GM12878 (cell line): ENCODE measurements around the gene SPIRE2. TPM values are rescaled to one million over a fixed set of nuclear protein-coding genes. Genes with fewer than 3 reads are reported as not detected.

ENCODE experiments used
- ATAC-seq: fragments of 200-7000 bp; cut with Tn5 transposase; 3 replicates; pipeline ENCODE4 v1.9.1; 2020; ENCODE audit warnings: mild to moderate bottlenecking, moderate library complexity
- BruUV-seq: library from RNA; stranded (reverse); fragments of 400-500 nt; replicated peaks from 2 replicates; lab custom pipeline; 2021; lab: Mats Ljungman, UMichigan
- CTCF ChIA-PET: fragments of 300-600 bp; sonication (Branson Sonifier 250); formaldehyde crosslinking; extraction: SDS; loops from one replicate; lab custom pipeline; 2021; ENCODE audit warnings: inconsistent platforms; lab: Yijun Ruan, JAX
- POLR2A ChIA-PET: fragments of 350-600 bp; formaldehyde crosslinking; extraction: SDS; loops from one replicate; lab custom pipeline; 2021; ENCODE audit warnings: inconsistent platforms; lab: Charles Lee
- RAD21 ChIA-PET: fragments of 300-600 bp; sonication (Branson Sonifier 250); formaldehyde crosslinking; loops from one replicate; lab custom pipeline; 2023; ENCODE audit warnings: antibody characterized with exemption; ENCODE audit not compliant: unreplicated experiment; lab: Charles Lee
- SMC1A ChIA-PET: fragments of 300-600 bp; sonication (Branson Sonifier 250); formaldehyde crosslinking; loops from one replicate; lab custom pipeline; 2023; ENCODE audit not compliant: unreplicated experiment, uncharacterized antibody; lab: Charles Lee
- DNase-seq: peaks from one replicate; pipeline ENCODE4 v3.0.0-alpha.2; 2011; ENCODE audit warnings: low read depth, low spot score
- FAIRE-seq: peaks from 3 replicates; lab custom pipeline; 2011; peaks lifted over from hg19 to GRCh38; lab: Jason Lieb, UNC
- H2AFZ ChIP-seq: 2 replicates; pipeline ENCODE4 v1.6.0; 2011; ENCODE audit warnings: low read depth, low read length, control low read depth; ENCODE audit not compliant: control insufficient read depth
- H3K27ac ChIP-seq: 2 replicates; pipeline ENCODE4 v1.5.1; 2011; ENCODE audit warnings: control low read depth; ENCODE audit not compliant: control insufficient read depth, insufficient read depth
- H3K27me3 ChIP-seq, 2 experiments: replicated peaks in 1 of 2; 2 replicates each; pipeline versions ENCODE4 v1.6.0 to v1.6.1; 2011; ENCODE audit warnings: low read length in 1 of 2; ENCODE audit not compliant: control insufficient read depth in 2 of 2, insufficient read depth in 2 of 2
- H3K36me3 ChIP-seq, 2 experiments: 2 replicates each; pipeline ENCODE4 v1.5.1; 2011; ENCODE audit warnings: low read length in 1 of 2; ENCODE audit not compliant: control insufficient read depth in 2 of 2, insufficient read depth in 2 of 2
- H3K4me1 ChIP-seq: 2 replicates; pipeline ENCODE4 v1.6.1; 2011; ENCODE audit warnings: mild to moderate bottlenecking, low read length, moderate library complexity, mixed read lengths; ENCODE audit not compliant: control insufficient read depth, insufficient read depth
- H3K4me2 ChIP-seq: 2 replicates; pipeline ENCODE4 v1.6.0; 2011; ENCODE audit warnings: control low read depth; ENCODE audit not compliant: control insufficient read depth, insufficient read depth
- H3K4me3 ChIP-seq: fragments of 200-600 bp; sonication (generic); 2 replicates; pipeline ENCODE4 v1.5.1; 2016
- H3K79me2 ChIP-seq: 2 replicates; pipeline ENCODE4 v1.6.0; 2011; ENCODE audit warnings: low read length; ENCODE audit not compliant: control insufficient read depth, insufficient read depth
- H3K9ac ChIP-seq: 2 replicates; pipeline ENCODE4 v1.8.0; 2011; ENCODE audit warnings: low read length, control low read depth, mixed read lengths; ENCODE audit not compliant: control insufficient read depth, insufficient read depth
- H3K9me3 ChIP-seq: replicated peaks from 3 replicates; pipeline ENCODE4 v1.5.1; 2011; ENCODE audit warnings: mild to moderate bottlenecking, low read length; ENCODE audit not compliant: control insufficient read depth, insufficient read depth
- H4K20me1 ChIP-seq: 2 replicates; pipeline ENCODE4 v1.6.0; 2011; ENCODE audit not compliant: control insufficient read depth, insufficient read depth
- CHD2 ChIP-seq: IDR thresholded peaks from 2 replicates; pipeline ENCODE4 v1.6.1; 2011; ENCODE audit warnings: low read depth, low read length, improper control_type of control experiment, borderline replicate concordance
- EGR1 ChIP-seq, 2 experiments: IDR thresholded peaks; 1 replicate in 1 of 2; 2 replicates in 1 of 2; pipeline ENCODE4 v1.6.1; 2011 to 2012; ENCODE audit warnings: low read depth in 2 of 2, low read length in 2 of 2, borderline replicate concordance in 1 of 2, mild to moderate bottlenecking in 1 of 2, moderate library complexity in 1 of 2
- JUND ChIP-seq: IDR thresholded peaks from 2 replicates; pipeline ENCODE4 v1.6.1; 2012; ENCODE audit warnings: low read depth, mild to moderate bottlenecking, low read length, improper control_type of control experiment, moderate library complexity
- MLLT1 ChIP-seq: fragments of 450-650 bp; IDR thresholded peaks from 2 replicates; pipeline ENCODE4 v1.6.1; 2016; ENCODE audit warnings: mild to moderate bottlenecking
- MTA2 ChIP-seq: fragments of 450-650 bp; IDR thresholded peaks from 2 replicates; pipeline ENCODE4 v1.6.1; 2016; ENCODE audit warnings: low read depth, mild to moderate bottlenecking, moderate library complexity
- PAX5 ChIP-seq: IDR thresholded peaks from 2 replicates; pipeline ENCODE4 v1.6.1; 2011; ENCODE audit warnings: low read depth, low read length, borderline replicate concordance
- PBX3 ChIP-seq: IDR thresholded peaks from 2 replicates; pipeline ENCODE4 v1.6.1; 2011; ENCODE audit warnings: mild to moderate bottlenecking, low read depth, low read length, moderate library complexity; ENCODE audit not compliant: insufficient replicate concordance
- POLR2A ChIP-seq: IDR thresholded peaks from 2 replicates; pipeline ENCODE4 v1.6.1; 2011; ENCODE audit warnings: low read depth, mild to moderate bottlenecking, low read length
- RAD51 ChIP-seq: fragments of 450-650 bp; IDR thresholded peaks from 2 replicates; pipeline ENCODE4 v1.6.1; 2016; ENCODE audit warnings: moderate library complexity, mild to moderate bottlenecking, inconsistent platforms
- RUNX3 ChIP-seq: IDR thresholded peaks from 2 replicates; pipeline ENCODE4 v1.6.1; 2012; ENCODE audit warnings: low read length, inconsistent platforms
- SIN3A ChIP-seq: IDR thresholded peaks from 2 replicates; pipeline ENCODE4 v1.6.1; 2012; ENCODE audit warnings: low read depth, low read length, improper control_type of control experiment
- SKIL ChIP-seq: fragments of 450-650 bp; IDR thresholded peaks from 2 replicates; pipeline ENCODE4 v1.6.1; 2017; ENCODE audit warnings: mild to moderate bottlenecking, low read depth, inconsistent platforms; ENCODE audit not compliant: poor library complexity, severe bottlenecking
- SPI1 ChIP-seq: IDR thresholded peaks from 2 replicates; pipeline ENCODE4 v1.6.1; 2011; ENCODE audit warnings: low read depth, mild to moderate bottlenecking, low read length, moderate library complexity, borderline replicate concordance; ENCODE audit not compliant: insufficient read depth
- WRNIP1 ChIP-seq: IDR thresholded peaks from 2 replicates; pipeline ENCODE4 v1.6.1; 2011; ENCODE audit warnings: low read depth, low read length, improper control_type of control experiment, borderline replicate concordance
- ZNF207 ChIP-seq: fragments of 450-650 bp; IDR thresholded peaks from 2 replicates; pipeline ENCODE4 v1.6.1; 2014; ENCODE audit warnings: antibody characterized with exemption, mild to moderate bottlenecking, borderline replicate concordance
- WGBS: methylation state at CpG from one replicate; pipeline ENCODE4 v1.1.6; 2016; ENCODE audit warnings: low lambda C conversion rate; ENCODE audit not compliant: insufficient replicate concordance, insufficient coverage; ENCODE audit errors: missing lambda C conversion rate; 5-methylcytosine and 5-hydroxymethylcytosine counted together
- in situ Hi-C: fragments of 300-500 bp; cut with MboI; formaldehyde crosslinking; loops from 9 replicates; pipeline ENCODE4 v1.14.3; 2018; ENCODE audit warnings: mixed read lengths
- intact Hi-C: fragments of 100-400 bp; cut with micrococcal nuclease; formaldehyde crosslinking; loops from one replicate; pipeline ENCODE4 v1.14.2; 2022; ENCODE audit not compliant: unreplicated experiment
- polyA plus RNA-seq, 11 experiments: library from polyadenylated mRNA; depleted of rRNA in 4 of 11; unstranded in 6 of 11; stranded (reverse) in 5 of 11; fragments of >200 nt; fragmentation: Nextera tagmentation in 4 of 11; fragmentation: Illumina TruSeq in 1 of 11; extraction: Ambion mirVana in 4 of 11; extraction: Trizol in 1 of 11; gene quantifications; 1 replicate in 1 of 11; 2 replicates in 10 of 11; pipeline versions ENCODE4 v1.2.1 to v1.2.3, GENCODE V29; 2011 to 2016; ENCODE audit warnings: inconsistent platforms in 2 of 11, missing spikeins in 2 of 11, low read depth in 1 of 11
- total RNA-seq, 4 experiments: library from RNA; depleted of rRNA in 3 of 4; stranded (reverse); fragments of >200 nt in 3 of 4; fragmentation: Illumina TruSeq in 1 of 4; extraction: Trizol in 1 of 4; gene quantifications; 2 replicates each; pipeline versions ENCODE4 v1.2.1 to v1.2.3, GENCODE V29; 2013 to 2021
- TF ChIP-seq, protein P1 (sequence below): IDR thresholded peaks from 2 replicates; pipeline ENCODE4 v1.6.1; 2012; ENCODE audit warnings: low read depth, low read length, improper control_type of control experiment

Gene SPIRE2
- total and polyA plus RNA-seq, 10 of the 15 experiments (the other 5 are each of a cell fraction or from before 2014, with no cell fraction given): 0.03 to 0.64 (median 0.27) TPM; not detected in 1

- peaks cover 40% of the 10 kb centered on the region for H3K79me2 ChIP-seq
- peak overlapping the region; percentile 100 for H3K27ac ChIP-seq
- DNase-seq: peak; percentile 81
- intact Hi-C loops (no loop called here), in situ Hi-C loops (no loop called here)
- peak overlapping the region; percentile 89 for H3K4me2 ChIP-seq
- ChIA-PET RAD21 (interaction anchor here (0.6 to 2.0 kb wide), 6 partner anchors 10 to 174 kb away, joined by 3 to 14 read pairs (median 6); no protein-coding TSS in a partner anchor), SMC1A (interaction anchor here (1.4 to 3.8 kb wide), 2 partner anchors 9 to 12 kb away, joined by 5 to 17 read pairs; no protein-coding TSS in a partner anchor), CTCF (interaction anchor here (0.6 to 3.5 kb wide), 9 partner anchors 10 to 175 kb away, joined by 3 to 19 read pairs (median 4); no protein-coding TSS in a partner anchor), POLR2A (interaction anchor here (0.6 to 4.1 kb wide), 11 partner anchors 8 to 1210 kb away, joined by 3 to 49 read pairs (median 4); partner anchors contain the start of genes CDK10 and MC1R)
- peak; percentile 79 for ATAC-seq
- peaks cover 15% of the 10 kb centered on the region for H3K4me1 ChIP-seq
- H4K20me1 ChIP-seq: peaks cover 3% of the 10 kb centered on the region
- WGBS: 4% methylated on average over 12 of the region's 61 CpGs
- peaks cover 5 to 14% of the 10 kb centered on the region in 2 experiments; a peak in 3 of 4 replicates for H3K36me3 ChIP-seq
- H3K4me3 ChIP-seq: peak overlapping the region; percentile 99
- FAIRE-seq: peak; percentile 97
- H3K9me3 ChIP-seq: no peaks in the 10 kb centered on the region; the same call in 2 of the 3 replicates
- BruUV-seq: no TSS peak
- no peaks in the 10 kb centered on the region for H3K27me3 ChIP-seq
- peak overlapping the region; percentile 99 for H3K9ac ChIP-seq
- peak overlapping the region; percentile 69 for H2AFZ ChIP-seq
- no peak for TF ChIP-seq ZNF207
- peak; percentile 64; the same call in 1 of the 2 replicates for TF ChIP-seq RAD51
- TF ChIP-seq MTA2: peak; percentile 19; the same call in 1 of the 2 replicates
- no peak for TF ChIP-seq SPI1
- TF ChIP-seq EGR1 (IDR thresholded peaks at IDR 0.05; ENCODE audit: borderline replicate concordance in 1 of 2, low read depth in 2 of 2, low read length in 2 of 2): peak in 1 of 2 experiments; percentile 92; a peak in 2 of 3 replicates
- TF ChIP-seq, protein P1, sequence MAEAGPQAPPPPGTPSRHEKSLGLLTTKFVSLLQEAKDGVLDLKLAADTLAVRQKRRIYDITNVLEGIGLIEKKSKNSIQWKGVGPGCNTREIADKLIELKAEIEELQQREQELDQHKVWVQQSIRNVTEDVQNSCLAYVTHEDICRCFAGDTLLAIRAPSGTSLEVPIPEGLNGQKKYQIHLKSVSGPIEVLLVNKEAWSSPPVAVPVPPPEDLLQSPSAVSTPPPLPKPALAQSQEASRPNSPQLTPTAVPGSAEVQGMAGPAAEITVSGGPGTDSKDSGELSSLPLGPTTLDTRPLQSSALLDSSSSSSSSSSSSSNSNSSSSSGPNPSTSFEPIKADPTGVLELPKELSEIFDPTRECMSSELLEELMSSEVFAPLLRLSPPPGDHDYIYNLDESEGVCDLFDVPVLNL: peak; percentile 37; the same call in 1 of the 2 replicates
- TF ChIP-seq CHD2: 0 out of 2 replicates have a peak, but pooled peaks have one; percentile 38
- TF ChIP-seq POLR2A: peak; percentile 5
- TF ChIP-seq PBX3: peak; percentile 20
- 0 out of 2 replicates have a peak, but pooled peaks have one; percentile 5 for TF ChIP-seq JUND
- TF ChIP-seq SIN3A: peak; percentile 51; the same call in 1 of the 2 replicates
- 0 out of 2 replicates have a peak, but pooled peaks have one; percentile 3 for TF ChIP-seq PAX5
- TF ChIP-seq MLLT1: peak; percentile 49; the same call in 1 of the 2 replicates
- no peak for TF ChIP-seq WRNIP1
- no peak for TF ChIP-seq SKIL
- peak; percentile 53; the same call in 1 of the 2 replicates for TF ChIP-seq RUNX3
Measured at GRCh38 chr16:89873972-89874689, 45.9 kb downstream of the SPIRE2 start.
